Skin of body (tissue), 2 donors: ENCODE data around the gene PTOV1. TPM values are rescaled to one million over a fixed set of nuclear protein-coding genes. Genes with fewer than 3 reads are reported as not detected.
A peak's percentile ranks its signal among the peaks of the same experiment; 100 is the strongest.

Experiments used
- DNase-seq: peaks from one replicate; lab custom pipeline; 2025; lab: John Stamatoyannopoulos, UW
- total RNA-seq: library from RNA; depleted of rRNA; stranded (reverse); fragments of >200 nt; gene quantifications from one replicate; pipeline ENCODE4 v1.2.3, GENCODE V29; 2014

Gene PTOV1
- total RNA-seq, 1 donor from 2014 or later = 46.4 TPM

DNA sequence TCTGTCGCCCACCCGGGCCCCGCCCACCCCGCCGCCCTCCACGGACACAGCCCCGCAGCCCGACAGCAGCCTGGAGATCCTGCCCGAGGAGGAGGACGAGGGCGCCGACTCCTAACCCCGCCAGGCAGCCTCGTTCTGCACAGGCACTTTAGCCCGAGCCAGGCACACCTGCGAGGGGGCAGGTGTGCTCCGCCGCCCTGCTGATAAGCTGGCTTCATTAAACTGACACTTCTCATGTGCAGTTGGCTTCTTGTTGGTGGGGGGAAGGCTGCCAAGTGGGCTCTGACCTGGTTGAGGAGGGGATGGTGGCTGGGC is 37.5 kb downstream of the PTOV1 start:
- DNase-seq = no peak

DNA sequence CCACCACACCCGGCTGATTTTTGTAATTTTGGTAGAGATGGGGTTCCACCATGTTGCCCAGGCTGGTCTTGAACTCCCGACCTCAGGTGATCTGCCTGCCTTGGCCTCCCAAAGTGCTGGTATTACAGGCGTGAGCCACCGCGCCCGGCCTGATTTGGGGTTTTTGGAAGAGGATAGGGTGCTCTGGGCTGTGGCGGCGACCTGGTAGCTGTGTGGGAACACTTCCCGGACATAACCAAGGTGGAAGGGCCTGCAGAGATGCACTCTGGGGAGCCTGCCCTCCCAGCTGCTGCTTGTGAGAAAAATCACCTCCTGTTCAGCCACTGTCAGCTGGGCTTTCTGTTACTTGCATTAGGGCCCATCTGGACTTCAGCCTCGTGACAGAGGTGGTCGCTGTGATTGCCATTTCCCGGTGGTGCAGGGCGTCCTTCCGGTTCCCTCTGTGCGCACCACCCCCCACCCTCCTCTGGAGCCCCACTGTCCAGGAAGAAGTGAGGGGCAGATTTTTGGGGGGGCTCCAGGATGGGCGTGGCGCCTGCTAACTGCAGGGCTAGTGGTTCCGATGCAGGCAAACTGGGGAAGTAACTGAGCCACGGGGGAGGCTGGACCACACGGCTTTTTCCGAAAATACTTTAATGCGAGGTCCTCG is 38.2 kb downstream of the PTOV1 start:
- DNase-seq = no peak

DNA sequence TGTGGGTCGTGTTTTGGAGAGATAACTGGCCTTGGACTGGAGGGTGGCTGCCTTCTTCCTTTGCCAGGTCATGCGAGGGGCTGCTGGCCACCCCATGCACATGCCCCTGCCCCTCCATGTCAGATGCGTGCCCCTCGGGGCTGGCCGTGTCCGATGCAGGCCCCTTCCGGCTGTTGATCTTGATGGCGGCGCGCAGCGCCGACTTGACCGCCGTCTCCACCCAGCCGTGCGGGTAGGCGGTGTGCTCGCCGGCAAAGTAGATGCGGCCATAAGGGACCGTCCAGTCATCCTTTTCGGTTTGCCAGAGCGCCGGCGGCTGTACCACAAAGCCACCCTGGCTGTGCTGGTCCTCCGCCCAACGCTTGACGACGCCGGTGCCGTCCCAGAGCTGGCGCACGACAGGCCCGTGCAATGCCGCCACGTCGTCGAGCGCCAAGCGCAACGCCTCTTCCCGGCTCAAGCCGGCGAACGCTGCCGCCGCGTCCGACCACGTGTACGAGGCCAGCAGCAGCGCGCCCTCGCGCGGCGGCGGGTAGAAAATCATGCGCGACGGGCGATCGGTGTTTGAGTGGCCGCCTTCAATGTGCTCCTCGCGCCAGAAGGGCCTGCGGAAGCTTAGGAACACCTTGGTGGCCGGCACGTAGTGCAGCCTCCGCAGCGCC is 38.9 kb downstream of the PTOV1 start:
- peak; percentile 22 for DNase-seq

DNA sequence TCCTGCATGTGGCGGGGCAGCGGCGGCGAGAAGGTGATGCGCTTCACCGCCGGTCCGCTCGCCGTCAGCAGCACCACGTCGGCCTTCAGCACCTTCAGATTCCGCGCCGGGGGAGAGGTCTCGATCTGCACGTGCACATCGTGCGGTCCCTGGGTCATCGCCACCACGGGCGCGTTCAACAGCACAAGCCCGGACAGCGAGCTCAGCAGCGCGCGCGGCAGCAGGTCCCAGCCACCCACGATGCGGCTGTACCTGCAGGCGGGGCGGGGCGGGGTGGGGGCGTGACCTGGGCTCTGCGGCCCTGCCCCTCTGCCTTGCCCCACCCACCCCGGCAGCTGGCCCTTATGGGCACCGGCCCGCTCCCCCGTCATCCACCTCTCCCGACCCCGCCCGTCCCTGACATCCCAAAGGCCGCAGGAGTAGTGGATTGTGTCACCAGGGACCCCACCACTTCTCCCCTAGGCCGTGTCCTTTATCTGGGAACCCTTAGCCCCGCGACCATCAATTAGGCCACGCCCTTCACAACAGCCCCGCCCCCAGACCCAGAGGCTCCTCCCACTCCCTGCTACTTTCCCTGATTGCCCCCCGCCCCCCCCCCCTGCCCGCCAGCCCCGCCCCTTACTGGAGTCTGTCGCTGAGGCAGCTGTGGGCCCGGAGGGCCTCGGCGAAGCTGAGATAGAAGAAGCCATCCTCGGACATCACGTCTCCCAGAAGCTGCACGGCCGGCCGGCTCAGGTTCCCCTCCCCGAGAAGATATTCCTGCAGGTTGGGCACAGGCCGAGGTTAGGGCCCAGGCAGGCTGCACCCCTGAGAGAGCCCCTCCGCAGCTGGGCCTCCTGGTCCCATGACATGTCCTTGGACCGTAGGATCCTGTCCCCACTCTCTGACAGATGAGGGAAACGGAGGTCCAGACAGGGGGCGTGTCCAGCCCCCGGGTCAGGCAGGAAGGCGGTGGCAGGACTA is 39.7 kb downstream of the PTOV1 start:
- DNase-seq = no peak

DNA sequence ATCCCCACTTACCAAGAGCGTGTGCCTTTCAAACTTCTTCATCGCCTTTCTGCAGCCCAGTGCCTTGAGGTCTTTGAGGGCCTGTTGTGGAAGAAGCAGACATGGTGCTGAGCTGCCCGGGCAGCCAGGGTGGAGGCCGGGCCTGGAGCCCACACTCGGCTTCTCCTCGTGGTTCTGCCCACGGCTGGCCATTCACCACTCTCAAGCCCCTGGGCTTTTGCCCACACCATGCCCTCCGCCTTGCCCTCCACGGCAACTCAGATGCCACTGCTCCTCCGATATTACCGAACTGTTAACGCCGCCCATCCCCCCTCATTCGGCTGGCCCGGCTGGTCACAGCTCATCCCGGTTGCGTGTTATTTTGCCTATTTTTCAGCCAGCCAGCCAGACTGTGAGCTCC is 40.4 kb downstream of the PTOV1 start:
- no peak for DNase-seq

DNA sequence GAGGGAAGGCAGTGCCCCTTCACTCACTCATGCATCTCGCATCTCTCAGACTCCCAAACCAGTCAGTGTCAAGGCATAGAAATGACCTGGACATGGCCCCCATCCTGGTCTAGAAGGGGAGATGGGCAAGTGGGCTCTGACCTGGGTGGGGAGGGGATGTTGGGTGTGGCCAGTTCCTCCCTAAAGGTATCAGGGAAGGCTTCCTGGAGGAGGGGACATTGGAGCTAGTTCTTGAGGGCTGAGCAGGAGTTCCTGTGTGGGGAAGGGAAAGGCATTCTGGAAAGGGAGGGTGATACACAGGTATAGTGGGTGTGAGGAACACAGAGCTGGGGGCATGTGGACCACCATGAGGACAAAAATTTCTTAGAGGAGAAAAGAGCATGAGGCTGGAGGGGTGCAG is 41.8 kb downstream of the PTOV1 start:
- DNase-seq = no peak

DNA sequence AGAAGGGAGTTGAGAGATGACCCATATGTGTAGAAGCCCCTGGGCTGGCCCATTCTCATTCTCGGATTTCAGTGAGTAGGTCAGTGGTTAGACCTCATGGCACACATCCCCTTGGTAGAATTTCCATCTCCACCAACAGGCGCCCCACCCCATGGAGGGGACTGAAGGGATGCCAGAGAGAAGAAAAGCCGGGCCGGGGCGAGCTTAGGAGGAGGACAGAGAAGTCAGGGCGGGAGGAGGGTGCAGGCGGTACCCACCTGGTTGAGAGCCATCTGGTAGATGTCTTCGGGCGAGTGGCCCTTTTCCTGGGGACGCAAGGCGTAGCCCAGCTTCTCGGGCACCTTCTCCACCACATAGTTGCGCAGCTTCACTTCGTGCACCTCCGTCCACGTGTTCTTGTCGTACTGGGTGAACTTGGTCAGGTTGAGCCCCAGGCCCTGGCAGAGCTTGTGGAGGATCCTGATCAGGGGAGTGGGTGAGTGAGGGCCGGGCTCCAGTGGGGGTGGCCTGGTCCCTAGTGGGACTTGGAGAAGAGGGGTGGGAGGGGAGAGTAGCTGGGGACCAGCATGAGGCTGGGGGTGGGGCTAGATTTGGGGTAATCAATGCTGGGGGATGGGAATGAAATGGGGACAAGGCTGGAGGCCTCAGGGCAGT is 43.2 kb downstream of the PTOV1 start:
- DNase-seq = no peak

DNA sequence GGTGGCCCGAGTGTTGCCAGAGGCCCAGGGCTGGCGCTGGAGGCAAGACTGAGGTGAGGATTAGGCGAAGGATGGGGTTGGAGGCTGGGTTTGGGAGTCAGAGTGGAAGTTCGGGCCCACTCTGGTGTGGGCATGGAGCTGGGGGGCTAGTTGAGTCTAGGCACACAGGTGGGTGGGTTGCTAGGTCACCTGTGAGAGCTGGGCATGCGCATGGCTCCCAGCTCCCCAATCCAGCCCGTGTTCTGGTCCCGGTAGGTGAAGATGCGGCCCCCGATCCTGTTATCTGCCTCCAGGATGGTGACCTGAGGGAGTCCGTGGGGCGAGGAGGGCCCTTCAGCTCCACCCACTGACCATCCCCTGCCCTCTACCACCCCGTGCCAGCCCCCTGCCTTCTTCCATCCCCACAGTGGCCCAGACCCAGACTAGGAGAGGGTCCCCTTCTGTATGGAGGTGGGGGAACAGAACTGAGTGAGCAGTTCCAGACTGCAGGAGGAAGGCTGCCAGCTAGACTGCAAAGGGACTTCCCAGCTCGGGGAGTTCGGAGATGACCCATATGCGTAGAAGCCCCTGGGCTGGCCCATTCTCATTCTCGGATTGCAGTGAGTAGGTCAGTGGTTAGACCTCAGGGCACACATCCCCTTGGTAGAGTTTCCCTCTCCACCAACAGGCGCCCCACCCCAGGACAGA is 44.1 kb downstream of the PTOV1 start:
- no peak for DNase-seq

DNA sequence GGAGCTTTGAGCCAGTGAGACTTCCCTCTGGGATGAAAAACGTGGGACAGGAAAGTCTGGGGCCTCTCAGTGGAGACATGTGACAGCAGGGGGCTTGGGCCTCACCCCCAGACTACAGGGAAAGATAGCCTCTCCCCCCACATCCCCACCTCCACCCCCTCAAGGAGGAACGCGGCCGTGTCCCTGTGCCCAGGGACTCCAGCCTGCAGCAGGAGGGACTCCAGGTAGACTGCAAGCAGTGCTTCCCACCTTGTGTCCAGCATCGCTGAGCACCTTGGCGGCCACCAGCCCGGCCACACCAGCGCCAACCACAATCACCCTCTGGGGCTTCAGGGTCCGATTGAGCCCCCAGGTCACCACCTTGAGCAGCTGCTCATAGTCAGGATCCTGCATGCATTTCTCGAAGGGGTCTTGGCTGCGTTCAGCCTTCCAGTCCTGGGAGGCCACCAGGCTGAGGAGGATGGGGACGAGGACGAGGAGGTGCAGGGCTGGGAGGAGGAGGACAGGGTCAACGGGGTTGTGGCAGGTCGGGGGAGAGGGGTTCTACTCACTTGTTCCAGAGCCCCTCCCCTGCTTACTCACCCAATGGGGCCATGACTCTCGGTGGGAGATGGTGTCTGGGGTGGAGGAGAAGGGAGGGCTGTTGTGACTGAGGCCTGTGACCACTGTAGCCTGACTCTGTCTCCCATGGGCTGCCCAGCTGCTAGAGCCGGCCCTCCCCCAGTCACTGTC is 44.8 kb downstream of the PTOV1 start:
- DNase-seq = no peak

DNA sequence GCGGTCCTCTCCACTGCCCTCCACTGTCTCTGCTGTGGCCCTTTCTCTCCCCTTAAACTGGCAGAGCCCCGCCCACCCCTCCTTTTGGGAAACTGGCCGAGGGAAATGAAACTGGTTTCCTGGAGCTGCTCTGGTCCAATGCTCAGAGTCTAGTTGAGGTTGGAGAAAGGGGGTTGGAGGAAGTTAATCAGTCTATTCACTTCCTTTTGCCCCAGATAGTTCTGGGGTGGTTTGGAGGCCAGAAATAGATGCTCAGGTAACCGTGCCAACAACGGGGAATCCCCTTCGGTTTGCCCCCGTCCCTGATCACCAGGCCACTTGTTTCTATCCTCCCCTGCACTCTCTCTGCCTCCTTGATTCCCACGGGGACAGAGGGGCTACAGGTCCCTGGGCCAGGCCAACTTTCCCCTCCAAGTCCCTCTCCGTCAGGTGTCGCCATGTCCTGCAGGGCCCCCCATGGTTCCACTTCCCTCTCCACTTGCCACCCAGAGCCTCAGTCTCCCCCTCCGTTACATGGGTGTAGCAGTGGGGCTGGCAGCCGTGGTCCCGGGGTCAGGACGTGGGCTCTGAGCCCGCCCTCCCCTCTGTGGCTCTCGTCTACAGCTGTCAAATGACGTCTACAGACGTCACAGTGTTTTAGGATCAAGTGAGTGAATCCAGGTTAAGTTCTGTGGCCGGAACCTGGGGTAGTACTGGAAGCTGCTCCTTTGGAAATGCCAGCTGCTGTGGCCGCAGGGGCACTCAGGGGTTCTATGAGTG is 46.1 kb downstream of the PTOV1 start, which contains the start of gene IL4I1:
IL4I1 (minus strand) TSS at position 25 of the 759 bp plus-strand sequence. CDS start 727 bp downstream, outside the sequence.
- DNase-seq = no peak

DNA sequence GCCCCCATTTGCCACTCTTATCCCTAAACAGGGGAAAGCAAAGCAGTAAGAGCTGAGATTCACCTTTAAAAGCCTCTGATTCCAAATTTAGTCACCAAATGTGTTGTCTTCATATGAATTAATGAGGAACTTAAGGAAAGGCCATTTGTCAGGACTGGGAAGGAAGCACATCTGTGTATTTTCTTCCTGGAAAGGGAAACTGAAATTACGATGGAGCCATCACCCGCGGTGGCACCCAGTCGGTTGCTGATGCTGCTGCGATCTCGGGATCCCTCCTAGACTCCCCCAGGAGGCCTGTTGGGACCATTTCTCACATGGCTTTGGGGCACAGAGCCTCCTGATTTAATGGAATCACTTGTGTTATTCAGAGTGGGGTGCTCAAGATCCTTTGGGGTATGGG is 53.2 kb downstream of the PTOV1 start:
- DNase-seq = no peak

DNA sequence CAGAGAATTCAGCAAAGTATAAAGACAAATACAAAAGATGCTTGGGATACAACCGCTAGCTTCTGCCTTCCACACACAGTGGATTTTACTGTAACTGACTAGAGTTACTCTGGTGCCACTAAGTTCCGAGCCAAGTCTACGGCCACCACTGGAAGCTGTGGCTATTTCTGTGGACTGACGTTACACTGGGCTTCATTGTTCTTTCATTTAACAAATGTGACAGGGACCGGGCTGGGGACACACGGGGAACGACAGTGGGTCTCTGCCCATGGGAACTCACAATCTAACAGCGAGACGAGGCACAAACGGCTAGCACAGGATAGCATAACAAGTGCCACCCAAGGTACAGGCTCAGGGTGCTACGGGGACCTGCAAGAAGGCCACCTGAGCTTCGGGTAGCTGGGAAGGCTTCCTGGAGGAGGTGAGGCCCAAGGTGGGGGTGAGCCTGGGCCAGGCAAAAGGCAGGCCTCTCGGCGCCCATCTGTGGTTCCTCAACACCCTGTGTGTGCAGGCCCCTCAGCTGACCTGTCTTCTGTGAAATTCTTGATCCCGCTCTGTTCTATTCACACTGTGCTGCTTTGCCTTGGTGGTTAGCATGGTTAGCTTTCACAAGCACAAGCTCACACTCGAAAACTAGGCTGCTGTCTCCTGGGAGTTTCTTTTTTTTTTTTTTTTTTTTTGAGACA is 56.1 kb downstream of the PTOV1 start:
- DNase-seq = no peak

DNA sequence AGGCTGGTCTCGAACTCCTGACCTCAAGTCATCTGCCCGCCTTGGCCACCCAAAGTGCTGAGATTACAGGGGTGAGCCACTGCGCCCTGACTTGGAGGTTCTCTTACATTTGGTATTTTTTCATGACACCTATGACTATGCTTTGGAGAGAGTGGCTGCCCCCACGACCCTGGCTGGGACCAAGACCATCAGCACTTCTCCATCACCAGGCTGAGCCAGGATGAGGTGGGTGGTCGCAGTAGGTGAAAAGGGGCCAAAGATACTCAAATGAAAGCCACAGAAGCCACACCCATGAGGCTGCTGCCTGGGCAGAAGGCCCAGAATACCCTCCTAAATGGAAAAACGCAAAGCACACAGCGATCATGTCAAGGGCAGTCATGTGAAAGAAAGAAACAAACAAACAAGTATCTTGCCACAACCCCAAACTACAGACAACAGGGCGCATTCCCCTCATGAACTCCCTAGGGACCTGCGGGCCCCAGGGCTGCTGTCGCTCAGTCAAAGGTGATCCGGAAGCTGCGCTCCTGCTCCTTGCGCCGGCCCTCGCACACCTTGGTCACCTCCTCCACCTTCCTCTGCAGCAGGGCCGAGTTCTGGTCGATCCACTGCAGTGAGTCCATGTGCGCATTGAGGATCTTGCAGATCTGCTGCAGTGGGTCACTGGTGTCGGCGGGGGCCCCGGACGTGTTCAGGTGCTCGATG is 56.9 kb downstream of the PTOV1 start:
- DNase-seq = no peak

DNA sequence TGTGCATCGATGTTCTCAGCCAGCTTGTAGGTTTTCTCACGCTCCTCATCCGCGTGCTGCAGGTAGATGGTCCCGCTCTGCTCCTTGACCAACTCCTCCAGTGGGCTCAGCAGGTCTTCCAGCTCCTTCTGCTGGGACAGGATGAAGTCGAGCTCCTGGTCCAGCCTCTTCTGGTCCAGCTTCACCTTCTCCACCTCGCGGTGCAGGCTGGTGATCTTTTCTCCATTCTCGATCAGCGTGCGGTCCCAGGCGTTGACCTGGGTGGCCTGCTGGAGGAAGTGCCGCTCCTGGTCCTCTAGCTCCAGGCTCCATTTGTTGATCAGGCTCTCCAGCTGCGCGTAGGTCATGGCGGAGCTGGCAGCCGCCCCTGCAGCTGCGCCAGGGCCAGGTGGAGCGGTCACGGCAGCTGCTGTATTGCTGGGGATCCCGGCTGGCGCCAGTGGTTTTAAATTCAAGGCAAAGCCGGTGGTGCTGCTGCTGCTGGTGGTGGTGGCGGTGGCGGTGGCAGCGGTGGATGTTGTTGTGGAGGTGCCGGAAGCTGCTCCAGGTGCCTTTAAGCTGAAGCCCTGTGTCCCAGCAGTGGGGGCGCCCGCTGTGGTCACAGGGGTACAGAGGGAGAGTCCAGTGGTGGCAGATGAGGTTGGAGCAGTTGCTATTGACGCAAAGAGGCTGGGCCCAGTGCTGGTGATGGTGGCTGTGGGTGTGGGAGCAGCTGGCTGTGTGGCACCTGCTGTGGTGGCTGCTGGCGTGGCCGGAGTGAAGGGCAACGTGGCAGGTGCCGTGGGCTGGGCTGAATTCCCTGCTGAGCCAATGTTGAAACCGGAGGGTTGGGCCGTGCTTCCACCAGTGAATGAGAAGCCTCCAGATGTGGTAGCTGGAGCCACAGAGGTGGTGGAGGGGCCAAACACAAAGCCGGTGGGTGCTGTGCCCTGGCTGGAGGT is 57.8 kb downstream of the PTOV1 start:
- no peak for DNase-seq

DNA sequence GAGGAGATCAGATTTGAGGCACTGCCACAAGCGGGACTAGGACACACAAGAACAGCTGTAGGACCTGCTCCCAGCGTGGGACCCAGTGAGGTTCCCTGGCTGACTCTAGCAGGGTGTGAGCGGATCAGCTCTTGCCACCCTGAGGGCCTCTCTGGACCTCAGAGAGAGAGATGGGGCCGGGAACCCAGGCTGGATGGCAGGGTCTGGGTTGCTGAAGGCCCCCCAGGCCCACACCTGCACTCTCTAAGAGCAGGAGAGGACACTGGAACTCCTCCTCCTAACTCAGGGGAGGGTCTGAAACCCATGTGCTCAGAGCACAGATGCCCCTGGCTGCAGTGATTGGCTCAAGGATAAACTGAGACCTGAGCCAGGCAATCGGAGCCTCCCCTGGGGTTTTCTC is 59.2 kb downstream of the PTOV1 start:
- no peak for DNase-seq
